Gastroesophageal sphincter (tissue), 3 donors: ENCODE data around the gene FSD2.

Source experiments
- EP300 ChIP-seq: sonication (generic); formaldehyde crosslinking; IDR thresholded peaks from one replicate; pipeline ENCODE4 v1.6.1; 2017; ENCODE audit warnings: antibody characterized with exemption, mild to moderate bottlenecking
- POLR2A ChIP-seq, 2 donors: fragments of 450-650 bp; IDR thresholded peaks; one replicate each; pipeline ENCODE4 v1.6.1; 2017; ENCODE audit warnings: antibody characterized with exemption in 2 of 2, mild to moderate bottlenecking in 2 of 2, moderate library complexity in 1 of 2
- POLR2AphosphoS5 ChIP-seq: sonication (generic); formaldehyde crosslinking; IDR thresholded peaks from one replicate; pipeline ENCODE4 v1.6.1; 2017; ENCODE audit warnings: antibody characterized with exemption
- TF ChIP-seq, protein P1 (sequence below), 4 experiments: fragments of 200-600 bp in 2 of 4; fragments of 450-650 bp in 2 of 4; sonication (generic) in 1 of 4; IDR thresholded peaks; one replicate each; pipeline ENCODE4 v1.5.1; 2017 to 2019; ENCODE audit warnings: antibody characterized with exemption in 4 of 4, mild to moderate bottlenecking in 2 of 4, moderate library complexity in 2 of 4

DNA sequence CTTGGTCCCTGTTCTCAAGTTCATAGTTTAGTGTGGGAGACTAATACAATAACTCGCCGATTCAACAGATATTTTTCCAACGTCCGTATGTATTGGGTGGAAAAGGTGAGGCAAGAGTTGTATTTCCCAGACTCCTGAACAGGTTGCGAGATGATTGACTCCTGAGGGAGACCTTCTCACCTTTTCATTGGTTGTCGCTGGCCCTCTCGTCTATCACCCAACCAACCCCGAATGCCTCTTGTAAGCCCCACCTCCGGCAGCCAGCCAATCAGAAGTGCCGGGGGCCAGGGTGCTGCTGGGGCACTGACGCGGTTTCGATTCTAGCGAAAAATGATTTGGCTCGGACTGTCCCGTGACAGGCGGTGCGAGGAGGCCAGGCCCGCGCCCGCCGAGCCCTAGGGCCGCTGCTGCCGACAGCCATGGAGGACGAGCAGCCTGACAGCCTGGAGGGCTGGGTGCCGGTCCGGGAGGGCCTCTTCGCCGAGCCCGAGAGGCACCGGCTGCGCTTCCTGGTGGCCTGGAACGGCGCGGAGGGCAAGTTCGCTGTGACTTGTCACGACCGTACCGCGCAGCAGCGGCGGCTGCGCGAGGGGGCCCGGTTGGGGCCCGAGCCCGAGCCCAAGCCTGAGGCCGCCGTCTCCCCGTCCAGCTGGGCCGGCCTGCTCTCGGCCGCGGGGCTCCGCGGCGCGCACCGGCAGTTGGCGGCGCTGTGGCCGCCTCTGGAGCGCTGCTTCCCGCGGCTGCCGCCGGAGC, 3.6 kb upstream of the FSD2 start, which contains the start of gene WHAMM:
- TF ChIP-seq, protein P1, sequence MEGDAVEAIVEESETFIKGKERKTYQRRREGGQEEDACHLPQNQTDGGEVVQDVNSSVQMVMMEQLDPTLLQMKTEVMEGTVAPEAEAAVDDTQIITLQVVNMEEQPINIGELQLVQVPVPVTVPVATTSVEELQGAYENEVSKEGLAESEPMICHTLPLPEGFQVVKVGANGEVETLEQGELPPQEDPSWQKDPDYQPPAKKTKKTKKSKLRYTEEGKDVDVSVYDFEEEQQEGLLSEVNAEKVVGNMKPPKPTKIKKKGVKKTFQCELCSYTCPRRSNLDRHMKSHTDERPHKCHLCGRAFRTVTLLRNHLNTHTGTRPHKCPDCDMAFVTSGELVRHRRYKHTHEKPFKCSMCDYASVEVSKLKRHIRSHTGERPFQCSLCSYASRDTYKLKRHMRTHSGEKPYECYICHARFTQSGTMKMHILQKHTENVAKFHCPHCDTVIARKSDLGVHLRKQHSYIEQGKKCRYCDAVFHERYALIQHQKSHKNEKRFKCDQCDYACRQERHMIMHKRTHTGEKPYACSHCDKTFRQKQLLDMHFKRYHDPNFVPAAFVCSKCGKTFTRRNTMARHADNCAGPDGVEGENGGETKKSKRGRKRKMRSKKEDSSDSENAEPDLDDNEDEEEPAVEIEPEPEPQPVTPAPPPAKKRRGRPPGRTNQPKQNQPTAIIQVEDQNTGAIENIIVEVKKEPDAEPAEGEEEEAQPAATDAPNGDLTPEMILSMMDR (IDR thresholded peaks at IDR 0.05), result peak in 2 of 4 experiments; percentile 4
- peak; percentile 93 to 95 for TF ChIP-seq POLR2A (IDR thresholded peaks at IDR 0.05)
- no peak for TF ChIP-seq EP300
- peak; percentile 97 for TF ChIP-seq POLR2AphosphoS5
